SK-N-SH (cell line): Measurements from ENCODE around the gene SYT7. TPM values are rescaled to one million over a fixed set of nuclear protein-coding genes. Genes with fewer than 3 reads are reported as not detected.

Source experiments
- CTCF ChIA-PET: fragments of 300-600, 350-600 bp; formaldehyde crosslinking; extraction: SDS; loops from one replicate; lab custom pipeline; 2021; lab: Yijun Ruan, JAX
- POLR2A ChIA-PET: fragments of 350-600 bp; sonication (Branson Sonifier 250); formaldehyde crosslinking; extraction: SDS; loops from one replicate; lab custom pipeline; 2020; ENCODE audit warnings: antibody characterized with exemption, inconsistent platforms; lab: Yijun Ruan, JAX
- DNase-seq: peaks from one replicate; pipeline ENCODE4 v3.0.0; 2012
- H2AFZ ChIP-seq: fragments of 200-600 bp; sonication (generic); 2 replicates; pipeline ENCODE4 v1.8.1; 2016; ENCODE audit warnings: antibody characterized with exemption, mild to moderate bottlenecking, low read depth
- H3F3A ChIP-seq: fragments of 200-600 bp; sonication (generic); replicated peaks from 2 replicates; pipeline ENCODE3; 2016; ENCODE audit warnings: antibody characterized with exemption, mild to moderate bottlenecking; ENCODE audit not compliant: insufficient read depth
- H3K27ac ChIP-seq, 2 experiments: fragments of 200-500 bp in 1 of 2; fragments of 200-600 bp in 1 of 2; sonication (Bioruptor generic) in 1 of 2; sonication (generic), shearing (Covaris generic) in 1 of 2; 2 replicates each; pipeline versions ENCODE4 v1.5.1 to v1.6.1; 2014 to 2016; ENCODE audit warnings: low read depth in 2 of 2, inconsistent platforms in 1 of 2, low read length in 1 of 2, mild to moderate bottlenecking in 1 of 2, mixed read lengths in 1 of 2
- H3K27me3 ChIP-seq: fragments of 200-600 bp; sonication (generic), shearing (Covaris generic); 2 replicates; pipeline ENCODE4 v1.6.1; 2016; ENCODE audit warnings: mixed run types; ENCODE audit not compliant: insufficient read depth
- H3K36me3 ChIP-seq, 2 experiments: fragments of 200-500 bp in 1 of 2; fragments of 200-600 bp in 1 of 2; sonication (Bioruptor generic) in 1 of 2; sonication (generic) in 1 of 2; replicated peaks in 1 of 2; 2 replicates each; pipeline versions ENCODE3 to v1.5.1; 2014 to 2016; ENCODE audit warnings: low read length in 1 of 2, mild to moderate bottlenecking in 1 of 2; ENCODE audit not compliant: insufficient read depth in 2 of 2, control insufficient read depth in 1 of 2
- H3K4me1 ChIP-seq, 2 experiments: fragments of 200-500 bp in 1 of 2; fragments of 200-600 bp in 1 of 2; sonication (Bioruptor generic) in 1 of 2; sonication (generic), shearing (Covaris generic) in 1 of 2; 2 replicates each; pipeline versions ENCODE4 v1.5.1 to v1.6.1; 2014 to 2016; ENCODE audit warnings: low read depth in 1 of 2, low read length in 1 of 2, mixed run types in 1 of 2; ENCODE audit not compliant: insufficient read depth in 2 of 2, control insufficient read depth in 1 of 2
- H3K4me2 ChIP-seq: fragments of 200-600 bp; sonication (generic), shearing (Covaris generic); 2 replicates; pipeline ENCODE4 v1.6.1; 2017; ENCODE audit warnings: mixed run types
- H3K4me3 ChIP-seq, 2 experiments: fragments of 200-500 bp in 1 of 2; fragments of 200-600 bp in 1 of 2; sonication (Bioruptor generic) in 1 of 2; sonication (generic), shearing (Covaris generic) in 1 of 2; 2 replicates each; pipeline versions ENCODE4 v1.5.1 to v1.8.1; 2014 to 2016; ENCODE audit warnings: low read depth in 2 of 2, inconsistent platforms in 1 of 2, low read length in 1 of 2, mild to moderate bottlenecking in 1 of 2, mixed read lengths in 1 of 2, moderate library complexity in 1 of 2
- H3K79me2 ChIP-seq: fragments of 200-600 bp; sonication (generic); 2 replicates; pipeline ENCODE4 v1.8.1; 2017; ENCODE audit warnings: mild to moderate bottlenecking; ENCODE audit not compliant: insufficient read depth
- H3K9ac ChIP-seq: fragments of 200-600 bp; sonication (generic); 2 replicates; pipeline ENCODE4 v1.6.1; 2017; ENCODE audit warnings: mixed run types
- H3K9me2 ChIP-seq: fragments of 200-600 bp; sonication (generic); 2 replicates; pipeline ENCODE4 v1.6.1; 2017; ENCODE audit warnings: mixed run types
- H3K9me3 ChIP-seq: fragments of 200-600 bp; sonication (generic); 2 replicates; pipeline ENCODE4 v1.6.1; 2017; ENCODE audit warnings: mixed run types, mild to moderate bottlenecking, moderate library complexity
- H4K20me1 ChIP-seq: fragments of 200-600 bp; sonication (generic); 2 replicates; pipeline ENCODE4 v1.6.1; 2017; ENCODE audit warnings: mild to moderate bottlenecking, mixed run types; ENCODE audit not compliant: insufficient read depth
- ELF1 ChIP-seq: IDR thresholded peaks from 2 replicates; pipeline ENCODE4 v1.4.0; 2012
- EP300 ChIP-seq, 2 experiments: IDR thresholded peaks; 2 replicates each; pipeline versions ENCODE4 v1.4.0 to v1.6.1; 2012; ENCODE audit warnings: borderline replicate concordance in 1 of 2, low read depth in 1 of 2, low read length in 1 of 2
- EZH2phosphoT487 ChIP-seq: fragments of 200-600 bp; sonication (generic); IDR thresholded peaks from 2 replicates; pipeline ENCODE4 v1.6.1; 2017; ENCODE audit warnings: low read depth, mixed run types, mild to moderate bottlenecking, antibody characterized with exemption, moderate library complexity, borderline replicate concordance
- FOXM1 ChIP-seq: IDR thresholded peaks from 2 replicates; pipeline ENCODE4 v1.4.0; 2012; ENCODE audit warnings: low read depth, mild to moderate bottlenecking
- MEF2A ChIP-seq: IDR thresholded peaks from 2 replicates; pipeline ENCODE4 v1.4.0; 2012; ENCODE audit warnings: low read depth, borderline replicate concordance
- NRF1 ChIP-seq: IDR thresholded peaks from 2 replicates; pipeline ENCODE4 v1.6.1; 2012; ENCODE audit warnings: low read depth, mild to moderate bottlenecking, low read length
- POLR2AphosphoS5 ChIP-seq: IDR thresholded peaks from 2 replicates; pipeline ENCODE4 v1.6.1; 2012; ENCODE audit warnings: low read depth, low read length
- RAD21 ChIP-seq: IDR thresholded peaks from 2 replicates; pipeline ENCODE4 v1.6.1; 2012; ENCODE audit warnings: mild to moderate bottlenecking, low read length
- RFX5 ChIP-seq: IDR thresholded peaks from 2 replicates; pipeline ENCODE4 v1.6.1; 2012; ENCODE audit warnings: mild to moderate bottlenecking, improper control_type of control experiment, low read length
- TCF12 ChIP-seq: IDR thresholded peaks from 2 replicates; pipeline ENCODE4 v1.4.0; 2012
- TEAD4 ChIP-seq: IDR thresholded peaks from 2 replicates; pipeline ENCODE4 v1.4.0; 2012; ENCODE audit warnings: mild to moderate bottlenecking, borderline replicate concordance; ENCODE audit not compliant: insufficient read depth
- USF2 ChIP-seq: fragments of 150-350 bp; IDR thresholded peaks from 2 replicates; pipeline ENCODE4 v1.6.1; 2017; ENCODE audit warnings: antibody characterized with exemption, low read length, low read depth, borderline replicate concordance
- YY1 ChIP-seq: IDR thresholded peaks from 2 replicates; pipeline ENCODE4 v1.4.0; 2012; ENCODE audit warnings: low read depth, mild to moderate bottlenecking
- WGBS: methylation state at CpG from one replicate; pipeline ENCODE4 v1.1.6; 2017; ENCODE audit warnings: low lambda C conversion rate; 5-methylcytosine and 5-hydroxymethylcytosine counted together
- polyA plus RNA-seq, 3 experiments: library from polyadenylated mRNA; depleted of rRNA; stranded (reverse); fragments of >200 nt; gene quantifications; 2 replicates each; pipeline ENCODE4 v1.2.3, GENCODE V29; 2012
- TF ChIP-seq, protein P1 (sequence below): fragments of 200-600 bp; sonication (generic); IDR thresholded peaks from 2 replicates; pipeline ENCODE4 v1.6.1; 2017; ENCODE audit warnings: antibody characterized with exemption, mild to moderate bottlenecking, moderate library complexity
- TF ChIP-seq, protein P2 (sequence below): fragments of 150-350 bp; IDR thresholded peaks from 2 replicates; pipeline ENCODE4 v1.6.1; 2016; ENCODE audit warnings: mild to moderate bottlenecking, low read depth, low read length
- TF ChIP-seq, protein P3 (sequence below): IDR thresholded peaks from 2 replicates; pipeline ENCODE4 v1.4.0; 2012; ENCODE audit warnings: low read depth
- TF ChIP-seq, protein P4 (sequence below): IDR thresholded peaks from 2 replicates; pipeline ENCODE4; 2012
- TF ChIP-seq, protein P5 (sequence below): IDR thresholded peaks from 2 replicates; pipeline ENCODE4 v1.4.0; 2012; ENCODE audit warnings: low read depth, borderline replicate concordance

Gene SYT7
- polyA plus RNA-seq, 1 of the 3 experiments (the other 2 are of a cell fraction) = 1.1 TPM

- Histone ChIP-seq H3K27me3 (no peaks in the 10 kb centered on the region), H3K4me2 (no peak overlapping the region), H3K79me2 (no peaks in the 10 kb centered on the region), H4K20me1 (no peaks in the 10 kb centered on the region), H3K9me2 (no peaks in the 10 kb centered on the region), H2AFZ (no peak overlapping the region), H3F3A (peaks cover 5% of the 10 kb centered on the region), H3K4me3 (no peak overlapping the region), H3K9me3 (no peaks in the 10 kb centered on the region), H3K4me1 (peaks cover 0 to 17% of the 10 kb centered on the region in 2 experiments; a peak in 1 of 4 replicates), H3K27ac (no peak overlapping the region; a peak in 1 of 4 replicates), H3K9ac (no peak overlapping the region), H3K36me3 (no peaks in the 10 kb centered on the region)
- ChIA-PET POLR2A (interaction anchor here (0.5 kb wide), 1 partner anchor 151 kb away, joined by 4 read pairs; no protein-coding TSS in a partner anchor), CTCF (interaction anchor here (2.4 kb wide), 1 partner anchor 27 kb away, joined by 6 read pairs; no protein-coding TSS in a partner anchor)
- WGBS = 70% methylated on average over 8 of the region's 8 CpGs
- TF ChIP-seq POLR2AphosphoS5 (no peak), USF2 (no peak), ELF1 (no peak), TEAD4 (no peak), FOXM1 (no peak), RFX5 (no peak), RAD21 (no peak), MEF2A (no peak), EP300 (IDR thresholded peaks at IDR 0.05; ENCODE audit: borderline replicate concordance in 1 of 2, low read depth in 1 of 2, low read length in 1 of 2) (no peak), YY1 (no peak), TCF12 (no peak)
- TF ChIP-seq, protein P1, sequence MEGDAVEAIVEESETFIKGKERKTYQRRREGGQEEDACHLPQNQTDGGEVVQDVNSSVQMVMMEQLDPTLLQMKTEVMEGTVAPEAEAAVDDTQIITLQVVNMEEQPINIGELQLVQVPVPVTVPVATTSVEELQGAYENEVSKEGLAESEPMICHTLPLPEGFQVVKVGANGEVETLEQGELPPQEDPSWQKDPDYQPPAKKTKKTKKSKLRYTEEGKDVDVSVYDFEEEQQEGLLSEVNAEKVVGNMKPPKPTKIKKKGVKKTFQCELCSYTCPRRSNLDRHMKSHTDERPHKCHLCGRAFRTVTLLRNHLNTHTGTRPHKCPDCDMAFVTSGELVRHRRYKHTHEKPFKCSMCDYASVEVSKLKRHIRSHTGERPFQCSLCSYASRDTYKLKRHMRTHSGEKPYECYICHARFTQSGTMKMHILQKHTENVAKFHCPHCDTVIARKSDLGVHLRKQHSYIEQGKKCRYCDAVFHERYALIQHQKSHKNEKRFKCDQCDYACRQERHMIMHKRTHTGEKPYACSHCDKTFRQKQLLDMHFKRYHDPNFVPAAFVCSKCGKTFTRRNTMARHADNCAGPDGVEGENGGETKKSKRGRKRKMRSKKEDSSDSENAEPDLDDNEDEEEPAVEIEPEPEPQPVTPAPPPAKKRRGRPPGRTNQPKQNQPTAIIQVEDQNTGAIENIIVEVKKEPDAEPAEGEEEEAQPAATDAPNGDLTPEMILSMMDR = no peak
- no peak for DNase-seq
Measured at GRCh38 chr11:61611309-61611708, 30.4 kb upstream of the SYT7 start.

- ChIA-PET POLR2A (interaction anchor here (0.5 kb wide), 1 partner anchor 150 kb away, joined by 4 read pairs; no protein-coding TSS in a partner anchor), CTCF (interaction anchor here (1.4 to 2.4 kb wide), 2 partner anchors 11 to 28 kb away, joined by 6 read pairs; no protein-coding TSS in a partner anchor)
Measured at GRCh38 chr11:61610905-61611304, 30.0 kb upstream of the SYT7 start.

More at GRCh38 chr11:61610905-61611304, 30.0 kb upstream of the SYT7 start:
- Histone ChIP-seq H3K36me3 (no peaks in the 10 kb centered on the region), H3K9me2 (no peaks in the 10 kb centered on the region), H3K79me2 (no peaks in the 10 kb centered on the region), H3K4me1 (peaks cover 0 to 17% of the 10 kb centered on the region in 2 experiments; a peak in 1 of 4 replicates), H2AFZ (no peak overlapping the region), H3K4me3 (no peak overlapping the region), H3K4me2 (no peak overlapping the region), H3K9me3 (no peaks in the 10 kb centered on the region), H3F3A (peaks cover 5% of the 10 kb centered on the region), H3K27ac (no peak overlapping the region; a peak in 1 of 4 replicates), H3K9ac (no peak overlapping the region), H4K20me1 (no peaks in the 10 kb centered on the region), H3K27me3 (no peaks in the 10 kb centered on the region)
- WGBS = 77% methylated on average over 4 of the region's 9 CpGs
- TF ChIP-seq, protein P2, sequence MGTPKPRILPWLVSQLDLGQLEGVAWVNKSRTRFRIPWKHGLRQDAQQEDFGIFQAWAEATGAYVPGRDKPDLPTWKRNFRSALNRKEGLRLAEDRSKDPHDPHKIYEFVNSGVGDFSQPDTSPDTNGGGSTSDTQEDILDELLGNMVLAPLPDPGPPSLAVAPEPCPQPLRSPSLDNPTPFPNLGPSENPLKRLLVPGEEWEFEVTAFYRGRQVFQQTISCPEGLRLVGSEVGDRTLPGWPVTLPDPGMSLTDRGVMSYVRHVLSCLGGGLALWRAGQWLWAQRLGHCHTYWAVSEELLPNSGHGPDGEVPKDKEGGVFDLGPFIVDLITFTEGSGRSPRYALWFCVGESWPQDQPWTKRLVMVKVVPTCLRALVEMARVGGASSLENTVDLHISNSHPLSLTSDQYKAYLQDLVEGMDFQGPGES = no peak
- no peak for TF ChIP-seq FOXM1
- no peak for TF ChIP-seq RFX5
- TF ChIP-seq EP300 (IDR thresholded peaks at IDR 0.05; ENCODE audit: borderline replicate concordance in 1 of 2, low read depth in 1 of 2, low read length in 1 of 2) = no peak
- TF ChIP-seq, protein P3, sequence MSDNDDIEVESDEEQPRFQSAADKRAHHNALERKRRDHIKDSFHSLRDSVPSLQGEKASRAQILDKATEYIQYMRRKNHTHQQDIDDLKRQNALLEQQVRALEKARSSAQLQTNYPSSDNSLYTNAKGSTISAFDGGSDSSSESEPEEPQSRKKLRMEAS = no peak
- TF ChIP-seq NRF1 = no peak
- TF ChIP-seq, protein P4, sequence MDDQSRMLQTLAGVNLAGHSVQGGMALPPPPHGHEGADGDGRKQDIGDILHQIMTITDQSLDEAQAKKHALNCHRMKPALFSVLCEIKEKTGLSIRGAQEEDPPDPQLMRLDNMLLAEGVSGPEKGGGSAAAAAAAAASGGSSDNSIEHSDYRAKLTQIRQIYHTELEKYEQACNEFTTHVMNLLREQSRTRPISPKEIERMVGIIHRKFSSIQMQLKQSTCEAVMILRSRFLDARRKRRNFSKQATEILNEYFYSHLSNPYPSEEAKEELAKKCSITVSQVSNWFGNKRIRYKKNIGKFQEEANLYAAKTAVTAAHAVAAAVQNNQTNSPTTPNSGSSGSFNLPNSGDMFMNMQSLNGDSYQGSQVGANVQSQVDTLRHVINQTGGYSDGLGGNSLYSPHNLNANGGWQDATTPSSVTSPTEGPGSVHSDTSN = no peak
- TF ChIP-seq, protein P5, sequence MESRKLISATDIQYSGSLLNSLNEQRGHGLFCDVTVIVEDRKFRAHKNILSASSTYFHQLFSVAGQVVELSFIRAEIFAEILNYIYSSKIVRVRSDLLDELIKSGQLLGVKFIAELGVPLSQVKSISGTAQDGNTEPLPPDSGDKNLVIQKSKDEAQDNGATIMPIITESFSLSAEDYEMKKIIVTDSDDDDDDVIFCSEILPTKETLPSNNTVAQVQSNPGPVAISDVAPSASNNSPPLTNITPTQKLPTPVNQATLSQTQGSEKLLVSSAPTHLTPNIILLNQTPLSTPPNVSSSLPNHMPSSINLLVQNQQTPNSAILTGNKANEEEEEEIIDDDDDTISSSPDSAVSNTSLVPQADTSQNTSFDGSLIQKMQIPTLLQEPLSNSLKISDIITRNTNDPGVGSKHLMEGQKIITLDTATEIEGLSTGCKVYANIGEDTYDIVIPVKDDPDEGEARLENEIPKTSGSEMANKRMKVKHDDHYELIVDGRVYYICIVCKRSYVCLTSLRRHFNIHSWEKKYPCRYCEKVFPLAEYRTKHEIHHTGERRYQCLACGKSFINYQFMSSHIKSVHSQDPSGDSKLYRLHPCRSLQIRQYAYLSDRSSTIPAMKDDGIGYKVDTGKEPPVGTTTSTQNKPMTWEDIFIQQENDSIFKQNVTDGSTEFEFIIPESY = no peak
- no peak for TF ChIP-seq EZH2phosphoT487
- DNase-seq = no peak
